OCI-LY3 (cell line): Measurements from ENCODE around the gene UBTD1.

ENCODE experiments used
- CTCF ChIP-seq: fragments of 200-600, 300-600 bp; sonication (generic); IDR thresholded peaks from 2 replicates; pipeline ENCODE4 v1.5.1; 2014; ENCODE audit warnings: antibody characterized with exemption, low read length, low read depth
- EZH2phosphoT487 ChIP-seq: fragments of 200-600 bp; shearing (Covaris generic); IDR thresholded peaks from 2 replicates; pipeline ENCODE4 v1.6.1; 2018; ENCODE audit warnings: antibody characterized with exemption, mixed run types, low read depth

DNA sequence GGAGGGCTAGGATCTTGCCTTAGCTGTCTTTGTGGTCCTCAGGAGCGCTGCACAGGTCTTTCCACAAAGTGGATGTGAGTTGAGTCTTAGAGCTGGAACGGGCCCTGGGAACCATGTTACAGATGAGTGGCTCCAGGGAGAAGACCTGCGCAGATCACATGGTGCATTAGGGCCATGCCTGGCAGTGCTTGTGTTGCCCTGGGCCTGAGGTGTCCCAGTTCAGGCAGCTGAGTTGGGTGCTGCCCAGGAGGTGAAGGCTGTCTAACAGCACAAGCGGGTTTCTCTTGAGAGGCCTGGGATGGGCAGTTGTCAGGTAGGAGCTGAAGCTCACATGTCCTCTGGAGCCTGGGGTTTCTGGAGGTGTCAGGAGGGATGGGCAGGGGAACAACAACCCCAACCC is 40.1 kb downstream of the UBTD1 start:
- TF ChIP-seq CTCF (no peak), EZH2phosphoT487 (no peak)
